Measurements from ENCODE around the gene EXOC3. TPM values are rescaled to one million over a fixed set of nuclear protein-coding genes. Genes with fewer than 3 reads are reported as not detected.

EXOC3 gene
- polyA plus RNA-seq, 1 donor from 2014 or later = 27.7 TPM

DNA sequence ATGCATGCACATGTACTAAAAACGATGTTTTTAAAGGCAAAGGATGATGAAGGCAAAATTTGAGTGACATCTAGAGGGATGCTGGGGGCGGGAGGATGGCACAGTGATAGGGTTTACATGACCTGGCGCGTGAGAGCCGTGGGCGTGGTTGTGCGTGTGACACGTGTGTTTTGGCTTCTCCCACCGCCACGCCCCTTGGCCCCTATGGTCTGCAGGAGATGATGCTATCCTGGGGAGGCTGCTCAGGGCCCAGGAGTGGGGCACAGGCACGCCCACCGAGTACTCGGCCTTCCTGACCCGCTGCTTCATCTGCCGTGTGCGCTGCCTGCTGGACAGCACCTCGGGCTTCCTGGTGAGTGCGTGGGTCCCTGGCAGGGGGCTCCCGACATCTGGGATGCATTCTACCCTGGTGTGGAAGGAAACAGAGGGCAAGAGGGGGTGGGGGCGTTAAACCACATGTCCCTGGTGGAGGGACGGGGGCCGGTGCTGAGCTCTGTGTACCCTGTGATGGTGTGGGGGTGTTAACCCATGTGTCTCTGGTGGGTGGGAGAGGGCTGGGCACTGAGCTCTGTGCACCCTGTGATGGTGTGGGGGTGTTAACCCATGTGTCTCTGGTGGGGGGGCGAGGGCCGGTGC lies 19.2 kb upstream of the EXOC3 start:
- no peaks in the 10 kb centered on the region for H3K79me2 ChIP-seq (replicated peaks; ENCODE audit: insufficient read depth, low read length)
- no peaks in the 10 kb centered on the region for H4K20me1 ChIP-seq (ENCODE audit: insufficient read depth)
- H3K4me2 ChIP-seq (ENCODE audit: low read length) = no peak overlapping the region
- no peaks in the 10 kb centered on the region for H3K9me2 ChIP-seq (ENCODE audit: insufficient read depth, low read length)
- H3K9ac ChIP-seq (ENCODE audit: low read length) = no peak overlapping the region
- TF ChIP-seq MXI1 (conservative IDR thresholded peaks at IDR 0.05; ENCODE audit: poor library complexity, severe bottlenecking) = no peak
- TF ChIP-seq EZH2 (IDR thresholded peaks at IDR 0.05; ENCODE audit: borderline replicate concordance, insufficient read depth, low read length, poor library complexity, severe bottlenecking) = no peak
- no peak for TF ChIP-seq SMC3 (conservative IDR thresholded peaks at IDR 0.05; ENCODE audit: poor library complexity)
- no peak for TF ChIP-seq EP300 (conservative IDR thresholded peaks at IDR 0.05; ENCODE audit: poor library complexity, severe bottlenecking)
- TF ChIP-seq, protein P1, sequence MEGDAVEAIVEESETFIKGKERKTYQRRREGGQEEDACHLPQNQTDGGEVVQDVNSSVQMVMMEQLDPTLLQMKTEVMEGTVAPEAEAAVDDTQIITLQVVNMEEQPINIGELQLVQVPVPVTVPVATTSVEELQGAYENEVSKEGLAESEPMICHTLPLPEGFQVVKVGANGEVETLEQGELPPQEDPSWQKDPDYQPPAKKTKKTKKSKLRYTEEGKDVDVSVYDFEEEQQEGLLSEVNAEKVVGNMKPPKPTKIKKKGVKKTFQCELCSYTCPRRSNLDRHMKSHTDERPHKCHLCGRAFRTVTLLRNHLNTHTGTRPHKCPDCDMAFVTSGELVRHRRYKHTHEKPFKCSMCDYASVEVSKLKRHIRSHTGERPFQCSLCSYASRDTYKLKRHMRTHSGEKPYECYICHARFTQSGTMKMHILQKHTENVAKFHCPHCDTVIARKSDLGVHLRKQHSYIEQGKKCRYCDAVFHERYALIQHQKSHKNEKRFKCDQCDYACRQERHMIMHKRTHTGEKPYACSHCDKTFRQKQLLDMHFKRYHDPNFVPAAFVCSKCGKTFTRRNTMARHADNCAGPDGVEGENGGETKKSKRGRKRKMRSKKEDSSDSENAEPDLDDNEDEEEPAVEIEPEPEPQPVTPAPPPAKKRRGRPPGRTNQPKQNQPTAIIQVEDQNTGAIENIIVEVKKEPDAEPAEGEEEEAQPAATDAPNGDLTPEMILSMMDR (IDR thresholded peaks at IDR 0.05; ENCODE audit: poor library complexity, severe bottlenecking) = no peak
- no peak for TF ChIP-seq POLR2AphosphoS5 (IDR thresholded peaks at IDR 0.05)
- TF ChIP-seq, protein P2, sequence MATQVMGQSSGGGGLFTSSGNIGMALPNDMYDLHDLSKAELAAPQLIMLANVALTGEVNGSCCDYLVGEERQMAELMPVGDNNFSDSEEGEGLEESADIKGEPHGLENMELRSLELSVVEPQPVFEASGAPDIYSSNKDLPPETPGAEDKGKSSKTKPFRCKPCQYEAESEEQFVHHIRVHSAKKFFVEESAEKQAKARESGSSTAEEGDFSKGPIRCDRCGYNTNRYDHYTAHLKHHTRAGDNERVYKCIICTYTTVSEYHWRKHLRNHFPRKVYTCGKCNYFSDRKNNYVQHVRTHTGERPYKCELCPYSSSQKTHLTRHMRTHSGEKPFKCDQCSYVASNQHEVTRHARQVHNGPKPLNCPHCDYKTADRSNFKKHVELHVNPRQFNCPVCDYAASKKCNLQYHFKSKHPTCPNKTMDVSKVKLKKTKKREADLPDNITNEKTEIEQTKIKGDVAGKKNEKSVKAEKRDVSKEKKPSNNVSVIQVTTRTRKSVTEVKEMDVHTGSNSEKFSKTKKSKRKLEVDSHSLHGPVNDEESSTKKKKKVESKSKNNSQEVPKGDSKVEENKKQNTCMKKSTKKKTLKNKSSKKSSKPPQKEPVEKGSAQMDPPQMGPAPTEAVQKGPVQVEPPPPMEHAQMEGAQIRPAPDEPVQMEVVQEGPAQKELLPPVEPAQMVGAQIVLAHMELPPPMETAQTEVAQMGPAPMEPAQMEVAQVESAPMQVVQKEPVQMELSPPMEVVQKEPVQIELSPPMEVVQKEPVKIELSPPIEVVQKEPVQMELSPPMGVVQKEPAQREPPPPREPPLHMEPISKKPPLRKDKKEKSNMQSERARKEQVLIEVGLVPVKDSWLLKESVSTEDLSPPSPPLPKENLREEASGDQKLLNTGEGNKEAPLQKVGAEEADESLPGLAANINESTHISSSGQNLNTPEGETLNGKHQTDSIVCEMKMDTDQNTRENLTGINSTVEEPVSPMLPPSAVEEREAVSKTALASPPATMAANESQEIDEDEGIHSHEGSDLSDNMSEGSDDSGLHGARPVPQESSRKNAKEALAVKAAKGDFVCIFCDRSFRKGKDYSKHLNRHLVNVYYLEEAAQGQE (IDR thresholded peaks at IDR 0.05; ENCODE audit: borderline replicate concordance) = no peak
- no peak for TF ChIP-seq RAD21 (conservative IDR thresholded peaks at IDR 0.05)
- TF ChIP-seq TAF1 (IDR thresholded peaks at IDR 0.05; ENCODE audit: low read depth) = no peak
- H3F3A ChIP-seq (ENCODE audit: insufficient read depth, low read length, poor library complexity, severe bottlenecking) = no peaks in the 10 kb centered on the region
- H3K27me3 ChIP-seq (ENCODE audit: insufficient read depth, low read depth, low read length) = no peaks in the 10 kb centered on the region
- no peak overlapping the region for H3K4me3 ChIP-seq (ENCODE audit: low read length)
- no peak overlapping the region for H2AFZ ChIP-seq (ENCODE audit: low read depth, low read length)
- no peak overlapping the region for H3K27ac ChIP-seq (ENCODE audit: low read length)
- no peaks in the 10 kb centered on the region for H3K9me3 ChIP-seq (ENCODE audit: low read length)
- H3K36me3 ChIP-seq (ENCODE audit: insufficient read depth, low read length) = no peaks in the 10 kb centered on the region

DNA sequence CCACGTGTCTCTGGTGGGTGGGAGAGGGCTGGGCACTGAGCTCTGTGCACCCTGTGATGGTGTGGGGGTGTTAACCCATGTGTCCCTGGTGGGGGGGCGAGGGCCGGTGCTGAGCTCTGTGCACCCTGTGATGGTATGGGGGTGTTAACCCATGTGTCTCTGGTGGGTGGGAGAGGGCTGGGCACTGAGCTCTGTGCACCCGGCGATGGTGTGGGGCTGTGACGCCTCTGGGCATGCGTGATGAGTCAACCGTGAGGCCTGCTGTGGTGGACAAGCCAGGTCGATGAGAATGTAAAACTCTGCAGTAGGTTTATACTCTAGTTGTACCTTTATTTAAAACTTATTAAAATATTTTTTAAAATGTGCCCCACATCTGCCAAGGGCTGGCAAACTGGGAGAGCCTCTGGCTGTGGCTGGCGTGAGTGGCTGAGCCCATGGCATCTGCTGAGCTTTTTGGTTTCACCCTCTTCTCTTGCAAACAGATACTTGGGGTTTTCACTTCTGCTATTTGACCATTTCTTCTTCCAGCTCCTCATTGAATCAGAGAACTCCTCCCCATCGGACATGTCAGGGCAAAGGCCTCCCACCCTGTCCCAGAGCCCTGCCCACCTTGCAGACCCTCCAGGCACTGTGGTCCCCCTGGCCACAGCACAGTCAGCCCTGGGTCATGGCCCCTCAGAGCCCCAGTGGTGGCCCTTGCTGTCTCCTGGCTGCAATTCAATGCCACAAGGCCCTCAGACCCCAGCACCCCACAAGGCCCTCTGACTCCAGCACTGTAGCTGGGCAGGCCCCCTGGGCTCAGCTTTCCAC lies 18.5 kb upstream of the EXOC3 start:
- Histone ChIP-seq H3K4me3 (ENCODE audit: low read length) (no peak overlapping the region), H3K27me3 (ENCODE audit: insufficient read depth, low read depth, low read length) (no peaks in the 10 kb centered on the region), H3K27ac (ENCODE audit: low read length) (no peak overlapping the region), H3K9me2 (ENCODE audit: insufficient read depth, low read length) (no peaks in the 10 kb centered on the region), H3K36me3 (ENCODE audit: insufficient read depth, low read length) (no peaks in the 10 kb centered on the region), H3F3A (ENCODE audit: insufficient read depth, low read length, poor library complexity, severe bottlenecking) (no peaks in the 10 kb centered on the region), H3K4me2 (ENCODE audit: low read length) (no peak overlapping the region), H4K20me1 (ENCODE audit: insufficient read depth) (no peaks in the 10 kb centered on the region), H3K9me3 (ENCODE audit: low read length) (no peaks in the 10 kb centered on the region), H3K9ac (ENCODE audit: low read length) (no peak overlapping the region), H3K79me2 (replicated peaks; ENCODE audit: insufficient read depth, low read length) (no peaks in the 10 kb centered on the region), H2AFZ (ENCODE audit: low read depth, low read length) (no peak overlapping the region)
- TF ChIP-seq, protein P1 (IDR thresholded peaks at IDR 0.05; ENCODE audit: poor library complexity, severe bottlenecking) = no peak
- no peak for TF ChIP-seq POLR2AphosphoS5 (IDR thresholded peaks at IDR 0.05)
- no peak for TF ChIP-seq SMC3 (conservative IDR thresholded peaks at IDR 0.05; ENCODE audit: poor library complexity)
- TF ChIP-seq EP300 (conservative IDR thresholded peaks at IDR 0.05; ENCODE audit: poor library complexity, severe bottlenecking) = no peak
- TF ChIP-seq RAD21 (conservative IDR thresholded peaks at IDR 0.05) = no peak
- no peak for TF ChIP-seq MXI1 (conservative IDR thresholded peaks at IDR 0.05; ENCODE audit: poor library complexity, severe bottlenecking)
- TF ChIP-seq EZH2 (IDR thresholded peaks at IDR 0.05; ENCODE audit: borderline replicate concordance, insufficient read depth, low read length, poor library complexity, severe bottlenecking) = no peak
- TF ChIP-seq TAF1 (IDR thresholded peaks at IDR 0.05; ENCODE audit: low read depth) = no peak
- TF ChIP-seq, protein P2 (IDR thresholded peaks at IDR 0.05; ENCODE audit: borderline replicate concordance) = no peak

Measured in neural cell (in vitro differentiated cells).